Astrocyte (in vitro differentiated cells and primary cell): Measurements from ENCODE around the gene PRDM15. TPM values are rescaled to one million over a fixed set of nuclear protein-coding genes. Genes with fewer than 3 reads are reported as not detected.
A peak's percentile ranks its signal among the peaks of the same experiment; 100 is the strongest.

Source experiments
- DNase-seq: peaks from one replicate; pipeline ENCODE4 v3.0.0-alpha.2; 2010; ENCODE audit warnings: low read depth
- FAIRE-seq: peaks from 2 replicates; lab custom pipeline; 2011; peaks lifted over from hg19 to GRCh38; lab: Jason Lieb, UNC
- H2AFZ ChIP-seq: 2 replicates; pipeline ENCODE4 v1.6.0; 2012; ENCODE audit warnings: low read depth, low read length, inconsistent platforms
- H3K27ac ChIP-seq: 2 replicates; pipeline ENCODE4 v1.5.1; 2011; ENCODE audit warnings: low read depth, low read length, inconsistent platforms
- H3K27me3 ChIP-seq: 2 replicates; pipeline ENCODE4 v1.6.0; 2011; ENCODE audit warnings: low read length, inconsistent platforms; ENCODE audit not compliant: insufficient read depth
- H3K36me3 ChIP-seq: 2 replicates; pipeline ENCODE4 v1.5.1; 2011; ENCODE audit warnings: low read length, inconsistent platforms; ENCODE audit not compliant: insufficient read depth
- H3K4me1 ChIP-seq: 2 replicates; pipeline ENCODE4 v1.5.1; 2011; ENCODE audit warnings: low read length, inconsistent platforms; ENCODE audit not compliant: insufficient read depth
- H3K4me2 ChIP-seq: 2 replicates; pipeline ENCODE4 v1.6.0; 2012; ENCODE audit warnings: low read length, inconsistent platforms
- H3K4me3 ChIP-seq: 2 replicates; pipeline ENCODE4 v1.5.1; 2011; ENCODE audit warnings: low read depth, mild to moderate bottlenecking, low read length, inconsistent platforms; ENCODE audit not compliant: insufficient read depth
- H3K79me2 ChIP-seq: 2 replicates; pipeline ENCODE4 v1.6.0; 2012; ENCODE audit warnings: mild to moderate bottlenecking, low read length, inconsistent platforms; ENCODE audit not compliant: insufficient read depth
- H3K9ac ChIP-seq: 2 replicates; pipeline ENCODE4 v1.6.0; 2012; ENCODE audit warnings: mild to moderate bottlenecking, low read length, inconsistent platforms
- H3K9me3 ChIP-seq: 2 replicates; pipeline ENCODE4 v1.5.1; 2012; ENCODE audit warnings: low read depth, mild to moderate bottlenecking, low read length, inconsistent platforms; ENCODE audit not compliant: insufficient read depth
- H4K20me1 ChIP-seq: 2 replicates; pipeline ENCODE4 v1.6.0; 2012; ENCODE audit warnings: low read length, inconsistent platforms; ENCODE audit not compliant: insufficient read depth
- H3K27ac Mint-ChIP-seq: one replicate; pipeline ENCODE4 v1.8.0; 2021; ENCODE audit warnings: mild to moderate bottlenecking, mixed read lengths; ENCODE audit not compliant: unreplicated experiment
- H3K27me3 Mint-ChIP-seq: one replicate; pipeline ENCODE4 v1.8.0; 2021; ENCODE audit warnings: low read depth, mixed read lengths; ENCODE audit not compliant: unreplicated experiment
- H3K36me3 Mint-ChIP-seq: one replicate; pipeline ENCODE4 v1.8.0; 2021; ENCODE audit warnings: low read depth, mixed read lengths; ENCODE audit not compliant: unreplicated experiment
- H3K4me1 Mint-ChIP-seq: one replicate; pipeline ENCODE4 v1.8.0; 2021; ENCODE audit warnings: low read depth, mixed read lengths; ENCODE audit not compliant: unreplicated experiment
- H3K4me3 Mint-ChIP-seq: one replicate; pipeline ENCODE4 v1.8.0; 2021; ENCODE audit warnings: mild to moderate bottlenecking, moderate library complexity, mixed read lengths; ENCODE audit not compliant: unreplicated experiment
- H3K9me3 Mint-ChIP-seq: one replicate; pipeline ENCODE4 v1.8.0; 2021; ENCODE audit warnings: mild to moderate bottlenecking, mixed read lengths; ENCODE audit not compliant: unreplicated experiment
- EZH2 ChIP-seq: IDR thresholded peaks from 2 replicates; pipeline ENCODE4 v1.6.1; 2012; ENCODE audit warnings: mild to moderate bottlenecking, low read length, inconsistent platforms; ENCODE audit not compliant: insufficient read depth
- total RNA-seq: library from RNA; stranded (reverse); gene quantifications from 2 replicates; pipeline ENCODE4 v1.2.1, GENCODE V29; 2021
- TF ChIP-seq, protein P1 (sequence below): IDR thresholded peaks from 2 replicates; pipeline ENCODE4 v1.5.1; 2011; ENCODE audit warnings: low read depth, mild to moderate bottlenecking, inconsistent platforms, low read length, moderate library complexity; ENCODE audit not compliant: insufficient read depth

The PRDM15 gene
- total RNA-seq, 1 donor from 2014 or later, result 6.8 TPM

DNA sequence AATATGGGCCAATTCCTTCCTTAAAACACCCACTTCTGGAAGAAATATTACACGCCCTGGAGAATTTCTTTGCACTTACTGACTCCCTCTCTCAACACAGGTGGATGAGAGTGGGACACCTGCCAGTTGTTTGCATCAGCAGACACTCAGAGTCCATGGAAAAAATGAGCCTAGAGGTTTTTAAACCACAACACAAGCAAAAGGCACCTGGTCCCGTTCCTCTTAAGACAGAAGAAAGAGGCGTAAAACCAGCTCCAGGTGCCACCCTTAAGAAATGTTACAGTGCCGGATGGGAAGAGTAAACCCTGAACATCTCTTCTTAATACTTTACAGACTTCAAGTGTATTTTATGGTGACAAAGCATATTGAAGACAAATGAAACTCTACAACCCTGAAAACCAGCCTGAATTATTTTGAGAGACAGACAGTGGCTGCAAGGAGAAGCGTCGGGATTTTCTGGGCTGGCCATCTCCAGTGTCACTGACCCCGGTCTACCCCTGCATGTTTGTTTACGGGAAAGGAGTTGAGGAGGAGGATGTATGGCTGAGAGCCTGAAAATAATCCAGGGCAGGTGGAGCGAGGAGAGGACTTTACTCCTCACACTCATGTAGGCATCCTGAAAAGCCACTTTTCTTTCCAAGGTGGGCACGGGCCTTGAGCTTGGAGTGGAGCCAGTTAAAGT, 104.5 kb downstream of the PRDM15 start:
- no peak for TF ChIP-seq EZH2
- TF ChIP-seq, protein P1, sequence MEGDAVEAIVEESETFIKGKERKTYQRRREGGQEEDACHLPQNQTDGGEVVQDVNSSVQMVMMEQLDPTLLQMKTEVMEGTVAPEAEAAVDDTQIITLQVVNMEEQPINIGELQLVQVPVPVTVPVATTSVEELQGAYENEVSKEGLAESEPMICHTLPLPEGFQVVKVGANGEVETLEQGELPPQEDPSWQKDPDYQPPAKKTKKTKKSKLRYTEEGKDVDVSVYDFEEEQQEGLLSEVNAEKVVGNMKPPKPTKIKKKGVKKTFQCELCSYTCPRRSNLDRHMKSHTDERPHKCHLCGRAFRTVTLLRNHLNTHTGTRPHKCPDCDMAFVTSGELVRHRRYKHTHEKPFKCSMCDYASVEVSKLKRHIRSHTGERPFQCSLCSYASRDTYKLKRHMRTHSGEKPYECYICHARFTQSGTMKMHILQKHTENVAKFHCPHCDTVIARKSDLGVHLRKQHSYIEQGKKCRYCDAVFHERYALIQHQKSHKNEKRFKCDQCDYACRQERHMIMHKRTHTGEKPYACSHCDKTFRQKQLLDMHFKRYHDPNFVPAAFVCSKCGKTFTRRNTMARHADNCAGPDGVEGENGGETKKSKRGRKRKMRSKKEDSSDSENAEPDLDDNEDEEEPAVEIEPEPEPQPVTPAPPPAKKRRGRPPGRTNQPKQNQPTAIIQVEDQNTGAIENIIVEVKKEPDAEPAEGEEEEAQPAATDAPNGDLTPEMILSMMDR, result no peak
- Mint-ChIP-seq H3K9me3 (peaks cover 9% of the 10 kb centered on the region), H3K4me3 (no peak overlapping the region), H3K27ac (no peak overlapping the region), H3K36me3 (no peaks in the 10 kb centered on the region), H3K4me1 (peaks cover 3% of the 10 kb centered on the region), H3K27me3 (peaks cover 70% of the 10 kb centered on the region)
- Histone ChIP-seq H3K4me2 (no peak overlapping the region), H4K20me1 (no peaks in the 10 kb centered on the region), H3K79me2 (no peaks in the 10 kb centered on the region), H3K9ac (no peak overlapping the region), H3K4me1 (peaks cover 6% of the 10 kb centered on the region), H3K27me3 (peaks cover 34% of the 10 kb centered on the region), H3K4me3 (no peak overlapping the region), H2AFZ (no peak overlapping the region), H3K27ac (no peak overlapping the region), H3K36me3 (no peaks in the 10 kb centered on the region), H3K9me3 (no peaks in the 10 kb centered on the region)
- DNase-seq, result no peak
- no peak for FAIRE-seq

DNA sequence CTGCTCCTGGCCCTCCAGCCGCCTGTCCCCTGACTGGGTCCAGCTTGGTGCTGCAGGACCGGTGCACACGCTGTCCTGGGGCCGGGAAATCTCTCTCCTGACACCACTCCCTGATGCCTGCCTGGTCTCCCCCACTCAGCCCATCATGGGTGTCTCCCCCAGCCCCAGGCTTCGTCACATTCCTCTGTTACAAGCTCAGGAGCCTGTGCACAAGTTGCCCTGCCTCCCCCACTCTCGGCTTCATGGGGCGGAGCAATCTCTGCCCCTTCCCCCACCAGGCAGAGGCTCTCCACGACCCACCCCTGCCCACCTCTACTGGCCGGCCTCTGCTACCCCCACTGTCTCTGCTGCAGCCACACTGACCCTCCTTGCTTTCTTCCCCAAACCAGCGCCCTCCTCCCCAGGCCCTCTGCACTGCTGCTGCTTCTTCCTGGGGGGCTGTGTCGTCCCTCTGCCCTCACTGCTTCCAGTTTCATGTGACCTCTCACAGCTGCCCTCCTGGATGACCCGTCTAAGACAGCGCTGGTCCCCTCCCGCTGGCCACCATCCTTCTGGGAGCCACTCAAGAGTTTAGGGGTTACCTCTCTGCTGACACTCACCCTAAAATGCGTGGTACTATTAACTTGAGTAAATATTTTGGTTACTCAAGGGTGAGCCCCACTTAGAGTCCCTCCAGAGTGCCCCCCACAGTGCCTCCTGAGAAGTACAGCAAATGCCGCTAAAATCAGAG, 106.6 kb downstream of the PRDM15 start:
- TF ChIP-seq EZH2, result no peak
- TF ChIP-seq, protein P1, result no peak
- Histone ChIP-seq H3K4me2 (no peak overlapping the region), H3K9ac (no peak overlapping the region), H4K20me1 (no peaks in the 10 kb centered on the region), H3K79me2 (no peaks in the 10 kb centered on the region), H3K27ac (no peak overlapping the region), H3K9me3 (no peaks in the 10 kb centered on the region), H3K4me1 (peaks cover 14% of the 10 kb centered on the region), H2AFZ (no peak overlapping the region), H3K27me3 (peaks cover 31% of the 10 kb centered on the region), H3K4me3 (no peak overlapping the region), H3K36me3 (no peaks in the 10 kb centered on the region)
- DNase-seq, result no peak
- Mint-ChIP-seq H3K27me3 (peaks cover 84% of the 10 kb centered on the region), H3K36me3 (no peaks in the 10 kb centered on the region), H3K4me1 (peaks cover 2% of the 10 kb centered on the region), H3K27ac (peak overlapping the region; percentile 27), H3K4me3 (no peak overlapping the region), H3K9me3 (peaks cover 11% of the 10 kb centered on the region)
- no peak for FAIRE-seq

DNA sequence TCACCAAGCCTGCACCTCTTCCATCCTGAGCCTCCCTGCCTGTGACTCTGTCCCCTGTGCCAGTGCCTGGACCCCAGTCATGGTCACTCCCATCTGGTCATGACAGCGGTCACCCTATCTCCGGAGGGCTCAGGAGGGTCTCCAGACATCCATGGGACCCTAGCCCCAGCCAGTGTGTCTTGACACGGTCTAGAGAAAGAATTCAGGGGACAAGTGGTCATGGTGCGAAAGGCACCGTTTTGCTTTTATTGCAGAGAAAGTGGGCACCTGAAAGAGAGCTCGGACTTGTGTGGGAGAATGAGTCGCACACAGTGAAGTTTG, 107.6 kb downstream of the PRDM15 start:
- no peak overlapping the region for H3K27ac ChIP-seq
- H4K20me1 ChIP-seq, result no peaks in the 10 kb centered on the region
- H3K4me1 ChIP-seq, result peaks cover 21% of the 10 kb centered on the region
- Mint-ChIP-seq H3K27ac (no peak overlapping the region), H3K4me3 (no peak overlapping the region), H3K4me1 (peaks cover 4% of the 10 kb centered on the region), H3K27me3 (peaks cover 86% of the 10 kb centered on the region), H3K9me3 (peaks cover 15% of the 10 kb centered on the region), H3K36me3 (peaks cover 3% of the 10 kb centered on the region)
- H3K9ac ChIP-seq, result no peak overlapping the region
- no peak overlapping the region for H2AFZ ChIP-seq
- TF ChIP-seq EZH2, result no peak
- TF ChIP-seq, protein P1, result no peak
- FAIRE-seq, result no peak
- peaks cover 35% of the 10 kb centered on the region for H3K27me3 ChIP-seq
- no peak for DNase-seq
- H3K4me3 ChIP-seq, result no peak overlapping the region
- no peaks in the 10 kb centered on the region for H3K79me2 ChIP-seq
- no peaks in the 10 kb centered on the region for H3K9me3 ChIP-seq
- no peaks in the 10 kb centered on the region for H3K36me3 ChIP-seq
- H3K4me2 ChIP-seq, result no peak overlapping the region
